Measurements from ENCODE around the gene GRAMD1B.
"Not testable (repeated sequence)": the region's sequence is repeated elsewhere in the genome, so short reads cannot be mapped to it uniquely, and the experiment has no call there.

The GRAMD1B gene

DNA sequence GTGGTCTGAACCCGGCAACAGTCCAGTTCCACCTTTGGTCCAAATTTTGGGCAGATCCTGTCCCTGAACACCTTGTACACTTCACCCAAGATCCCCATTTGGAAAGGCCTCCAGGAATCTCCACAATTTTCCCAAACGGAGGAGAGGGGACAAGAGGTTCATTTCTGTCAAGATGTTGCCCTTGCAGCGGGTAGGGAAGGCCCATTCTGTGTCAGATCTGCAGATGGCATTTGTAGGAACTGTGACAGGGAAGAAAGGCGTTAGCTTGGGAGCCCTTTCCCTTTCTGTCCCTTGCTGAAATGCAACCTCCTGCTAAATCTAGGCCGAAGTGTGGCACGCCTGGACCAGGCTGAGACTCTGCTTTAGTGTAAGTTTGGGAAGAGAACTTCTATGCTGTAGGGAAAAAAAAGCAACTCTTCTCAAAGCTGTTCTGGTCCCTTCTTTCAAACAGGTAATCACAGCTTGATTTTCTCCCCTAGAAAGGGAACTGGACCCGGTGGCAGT is 138.3 kb downstream of the GRAMD1B start:
- DNase-seq (ENCODE audit: low spot score): no peak

DNA sequence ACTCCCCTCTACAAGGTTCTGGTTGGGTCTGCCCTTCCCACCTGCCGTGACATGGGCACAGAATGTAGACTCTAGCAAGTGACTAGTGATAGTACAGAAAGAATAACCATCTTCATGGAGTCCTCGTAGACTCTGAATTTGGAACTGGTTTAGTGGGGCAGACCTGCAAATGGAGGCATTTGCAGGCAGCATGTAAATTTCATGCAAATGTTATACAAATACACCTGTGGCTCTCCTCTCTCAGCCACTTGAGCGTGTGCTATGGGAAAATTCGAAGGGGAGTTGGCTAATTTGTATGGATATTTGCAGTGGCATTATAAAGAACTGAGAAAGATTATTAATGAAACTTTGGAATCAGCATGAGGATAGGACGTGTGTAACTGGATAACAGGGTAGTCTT is 139.3 kb downstream of the GRAMD1B start:
- no peak for DNase-seq (ENCODE audit: low spot score)

GRCh38 chr11:123570939-123571580 is 141.0 kb downstream of the GRAMD1B start:
- DNase-seq (ENCODE audit: low spot score): no peak

GRCh38 chr11:123572791-123573190 is 142.7 kb downstream of the GRAMD1B start:
- DNase-seq (ENCODE audit: low spot score): not testable (repeated sequence)

DNA sequence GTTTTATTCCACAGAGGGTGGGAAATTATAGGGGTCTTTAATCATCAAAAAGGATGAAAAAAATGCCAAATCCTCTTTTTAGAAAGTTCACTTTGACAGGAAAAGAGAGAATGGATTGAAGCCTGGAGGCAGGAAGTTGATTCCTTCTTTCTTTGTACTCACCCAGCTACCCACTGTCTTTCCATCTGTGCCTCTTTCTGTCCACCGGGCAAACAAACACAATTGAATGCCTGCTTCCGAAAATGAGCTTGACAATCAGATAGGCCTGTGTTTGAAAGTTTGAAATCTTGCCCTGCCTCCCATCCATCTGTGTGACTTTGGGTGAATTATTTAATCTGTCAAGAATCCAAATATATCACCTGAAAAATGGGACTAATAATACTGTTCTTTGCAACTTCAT is 143.2 kb downstream of the GRAMD1B start:
- DNase-seq (ENCODE audit: low spot score): no peak

GRCh38 chr11:123575441-123575840 is 145.4 kb downstream of the GRAMD1B start:
- no peak for DNase-seq (ENCODE audit: low spot score)

- DNase-seq (ENCODE audit: low spot score): no peak
Observed at GRCh38 chr11:123576082-123576481, 146.0 kb downstream of the GRAMD1B start.

GRCh38 chr11:123576501-123576900 is 146.4 kb downstream of the GRAMD1B start:
- DNase-seq (ENCODE audit: low spot score): no peak

- peak; percentile 87 for DNase-seq (ENCODE audit: low spot score)
Observed at GRCh38 chr11:123577081-123577598, 147.1 kb downstream of the GRAMD1B start.

DNA sequence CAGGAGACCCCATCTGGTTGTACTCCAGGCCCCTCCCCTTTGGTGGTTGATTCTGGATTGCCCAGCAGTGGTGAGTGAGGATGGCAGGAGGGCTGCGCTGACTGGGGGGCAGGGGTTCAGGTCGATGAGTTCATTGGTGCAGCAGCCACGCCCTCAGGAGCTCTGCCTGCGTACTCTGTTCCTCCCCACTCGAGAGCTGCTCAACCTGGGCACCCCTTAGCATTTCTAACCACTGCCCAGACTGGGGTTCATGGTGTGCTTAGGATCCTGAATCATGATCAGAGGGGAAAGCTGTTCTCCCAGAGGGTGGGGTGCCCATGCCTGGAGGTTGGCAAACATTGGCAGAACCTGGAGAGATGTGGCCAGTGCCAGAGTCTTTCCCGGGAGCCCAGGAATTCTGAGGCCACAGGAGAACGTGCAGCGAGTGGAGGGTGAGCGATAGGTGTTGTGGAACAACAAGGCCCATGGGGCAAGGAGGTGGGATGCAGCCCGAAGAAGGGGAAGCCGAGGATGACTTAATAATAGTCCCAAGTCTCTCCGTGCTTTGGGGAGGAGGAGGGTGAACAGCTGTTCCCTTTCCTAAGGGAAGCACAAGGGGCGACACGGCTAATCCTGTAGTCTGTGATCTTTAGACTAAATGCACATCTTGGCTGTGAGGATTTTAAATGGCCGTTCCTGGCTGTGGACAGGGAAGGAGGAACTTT is 148.9 kb downstream of the GRAMD1B start:
- no peak for DNase-seq (ENCODE audit: low spot score)

DNA sequence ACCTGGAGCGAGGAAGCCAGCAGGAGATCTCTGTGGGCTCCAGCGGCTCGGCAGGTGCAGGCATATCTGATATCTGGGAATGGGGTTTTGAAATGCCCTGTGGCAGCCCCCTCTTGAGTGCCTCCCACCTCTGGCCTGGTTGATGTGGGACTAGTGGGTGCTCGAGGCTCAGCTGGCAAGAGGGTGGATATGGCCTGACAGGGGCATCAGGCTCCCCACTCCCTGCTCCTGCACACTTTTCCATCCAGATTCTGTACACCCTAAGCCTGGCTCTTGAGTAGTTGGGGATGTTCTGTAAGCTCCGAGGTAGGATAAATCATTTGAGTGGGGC is 149.4 kb downstream of the GRAMD1B start:
- DNase-seq (ENCODE audit: low spot score): no peak

GRCh38 chr11:123580137-123580536 is 150.1 kb downstream of the GRAMD1B start:
- no peak for DNase-seq (ENCODE audit: low spot score)

- DNase-seq (ENCODE audit: low spot score): peak; percentile 55
Observed at GRCh38 chr11:123580557-123581275, 150.6 kb downstream of the GRAMD1B start.

DNA sequence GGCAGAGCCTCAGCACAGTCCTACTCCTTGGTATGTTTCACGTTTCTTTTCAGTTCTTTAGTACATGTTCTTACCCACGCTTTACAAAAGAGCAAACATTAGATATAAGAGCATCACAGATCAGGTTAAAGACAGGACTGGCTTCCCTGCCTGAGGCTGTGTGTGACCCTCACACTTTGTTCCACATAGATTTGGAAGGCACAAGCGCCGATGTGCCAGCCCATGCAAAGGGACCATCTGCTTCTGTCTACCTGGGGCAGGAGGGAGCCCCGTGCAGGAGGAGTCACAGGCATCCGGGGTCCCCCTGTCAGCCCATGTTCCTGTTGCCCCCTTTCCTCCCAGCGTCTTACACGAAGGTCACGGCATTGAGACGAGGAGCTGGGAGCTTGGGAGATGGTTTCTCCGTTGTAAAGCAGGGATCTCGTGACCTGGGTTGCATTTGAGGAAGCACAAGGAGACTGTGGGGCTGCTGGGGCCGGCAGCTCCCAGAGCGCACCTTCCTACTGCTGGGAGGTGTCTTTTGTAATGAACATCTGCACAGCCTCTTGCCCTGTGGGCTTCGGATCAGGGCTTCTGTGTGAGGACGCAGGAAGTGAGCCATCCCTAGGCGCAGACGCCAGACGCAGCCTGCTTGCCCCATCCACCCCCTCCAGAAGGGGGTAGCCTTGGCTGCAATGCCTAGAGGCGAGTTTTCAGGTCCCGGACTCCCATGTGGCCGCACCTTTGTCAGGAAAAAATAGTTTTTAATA is 151.8 kb downstream of the GRAMD1B start:
- no peak for DNase-seq (ENCODE audit: low spot score)

- no peak for DNase-seq (ENCODE audit: low spot score)
Observed at GRCh38 chr11:123582992-123583504, 153.0 kb downstream of the GRAMD1B start.

DNA sequence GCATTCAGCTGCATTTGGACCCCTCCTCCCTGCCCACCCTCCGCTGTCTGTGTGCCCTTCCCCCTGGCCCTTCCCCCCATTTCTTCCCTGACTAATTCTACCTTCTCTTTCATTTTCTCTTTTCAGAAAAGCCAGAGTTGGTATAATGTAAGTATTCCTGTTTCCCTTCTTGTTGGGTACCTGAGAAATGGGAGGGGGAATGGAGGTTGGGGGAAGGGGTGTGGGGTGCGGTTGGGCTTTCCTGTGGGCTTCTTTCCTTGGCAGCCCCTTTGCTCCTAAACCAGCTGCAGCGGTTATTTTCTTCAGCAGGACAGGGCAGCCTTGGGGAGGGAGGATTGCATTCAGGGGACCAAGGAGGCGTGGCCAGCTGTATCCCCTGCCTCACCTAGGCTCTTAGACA is 154.1 kb downstream of the GRAMD1B start:
- no peak for DNase-seq (ENCODE audit: low spot score)

DNA sequence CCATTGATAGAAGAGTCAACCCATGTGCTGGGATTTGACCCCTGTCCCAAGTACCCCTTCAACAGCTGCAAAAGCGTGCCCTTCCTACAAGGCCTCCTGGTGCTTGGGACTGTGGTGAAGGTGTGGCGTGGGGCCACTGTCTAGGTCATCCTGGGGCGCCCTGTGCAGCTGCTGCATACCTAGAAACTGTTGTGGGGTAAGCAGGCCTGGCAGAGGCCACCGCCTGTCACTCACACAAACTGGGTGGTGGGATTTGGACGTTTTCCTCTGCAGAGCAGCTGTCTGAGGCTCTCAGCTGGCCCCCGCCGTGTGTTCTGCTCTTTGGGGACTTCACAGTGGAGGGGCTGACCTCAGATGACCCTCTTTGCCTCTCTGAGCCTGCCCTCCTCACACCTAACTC is 154.7 kb downstream of the GRAMD1B start:
- DNase-seq (ENCODE audit: low spot score): no peak

GRCh38 chr11:123585206-123585605 is 155.1 kb downstream of the GRAMD1B start:
- DNase-seq (ENCODE audit: low spot score): no peak

DNA sequence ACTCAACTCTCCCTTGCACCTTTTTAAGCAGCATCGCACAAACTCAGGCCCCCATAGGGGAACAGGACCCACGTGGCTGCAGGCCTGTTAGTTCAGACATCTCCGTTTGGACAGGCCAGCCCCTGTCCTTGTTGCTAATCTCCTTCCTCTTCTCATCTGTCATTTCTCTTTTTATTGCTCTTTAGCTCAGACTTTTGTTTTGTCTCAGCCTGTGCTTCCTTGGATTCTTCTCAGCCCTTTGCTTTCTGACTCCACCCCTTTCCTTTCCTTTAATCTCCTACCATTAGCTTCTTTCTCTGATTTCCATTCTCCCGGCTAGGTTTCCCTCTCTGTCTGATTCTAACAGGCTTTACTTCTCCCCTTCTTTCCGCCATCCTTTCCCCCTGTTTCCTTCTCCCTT is 155.6 kb downstream of the GRAMD1B start:
- no peak for DNase-seq (ENCODE audit: low spot score)

- no peak for DNase-seq (ENCODE audit: low spot score)
Observed at GRCh38 chr11:123586568-123586967, 156.5 kb downstream of the GRAMD1B start.

- peak; percentile 65 for DNase-seq (ENCODE audit: low spot score)
Observed at GRCh38 chr11:123587044-123587443, 157.0 kb downstream of the GRAMD1B start.

- DNase-seq (ENCODE audit: low spot score): no peak
Observed at GRCh38 chr11:123587559-123587958, 157.5 kb downstream of the GRAMD1B start.

All from hepatic stellate cell (primary cell).